Esophagus squamous epithelium (tissue), 5 donors: Measurements from ENCODE around the gene SUOX. TPM values are rescaled to one million over a fixed set of nuclear protein-coding genes. Genes with fewer than 3 reads are reported as not detected.

ENCODE experiments used
- DNase-seq: peaks from one replicate; lab custom pipeline; 2025; lab: John Stamatoyannopoulos, UW
- H3K27ac ChIP-seq, 4 donors: fragments of 200-600 bp; sonication (generic); one replicate each; pipeline ENCODE4 v1.5.1; 2016 to 2019; ENCODE audit warnings: mild to moderate bottlenecking in 1 of 4
- H3K27me3 ChIP-seq, 4 donors: fragments of 200-600 bp; sonication (generic); 1 replicate in 3 of 4; 2 replicates in 1 of 4; pipeline versions ENCODE4 v1.5.1 to v1.6.0; 2017 to 2021; ENCODE audit warnings: antibody characterized with exemption in 1 of 4
- H3K36me3 ChIP-seq, 3 donors: fragments of 200-600 bp; sonication (generic); one replicate each; pipeline ENCODE4 v1.5.1; 2016 to 2019
- H3K4me1 ChIP-seq, 3 donors: fragments of 200-600 bp; sonication (generic); one replicate each; pipeline ENCODE4 v1.5.1; 2017 to 2019
- H3K4me3 ChIP-seq, 4 donors: fragments of 200-600 bp; sonication (generic); 1 replicate in 3 of 4; 2 replicates in 1 of 4; pipeline ENCODE4 v1.5.1; 2016 to 2019; ENCODE audit warnings: mild to moderate bottlenecking in 2 of 4, moderate library complexity in 1 of 4
- H3K9me3 ChIP-seq, 3 donors: fragments of 200-600 bp; sonication (generic); one replicate each; pipeline ENCODE4 v1.5.1; 2016 to 2019
- CTCF ChIP-seq, 6 experiments: fragments of 450-650 bp in 4 of 6; fragments of 200-600 bp in 2 of 6; sonication (generic) in 2 of 6; IDR thresholded peaks; one replicate each; pipeline ENCODE4 v1.5.1; 2016 to 2019; ENCODE audit warnings: antibody characterized with exemption in 6 of 6, mild to moderate bottlenecking in 4 of 6, moderate library complexity in 4 of 6
- POLR2A ChIP-seq, 4 donors: fragments of 450-650 bp; IDR thresholded peaks; one replicate each; pipeline ENCODE4 v1.6.1; 2017; ENCODE audit warnings: antibody characterized with exemption in 4 of 4, mild to moderate bottlenecking in 4 of 4, moderate library complexity in 3 of 4
- WGBS, 2 donors: methylation state at CpG; one replicate each; pipeline ENCODE4 v1.1.5; 2018; 5-methylcytosine and 5-hydroxymethylcytosine counted together
- intact Hi-C: fragments of 100-400 bp; cut with DNase I; formaldehyde crosslinking; loops from one replicate; pipeline ENCODE4 v1.15.0; 2022
- total RNA-seq, 4 donors: library from RNA; depleted of rRNA; stranded (reverse); fragments of >200 nt; gene quantifications; one replicate each; pipeline ENCODE4 v1.1.0, GENCODE V29; 2016
- donor health status: DM: yes; HTN: yes; CAD: no.

SUOX gene
- total RNA-seq, 4 donors from 2014 or later: 16.0 to 30.0 (median 18.5) TPM

- intact Hi-C loops: no loop called here
- no peak for DNase-seq
- whole genome bisulfite sequencing, 2 donors: 78 to 79% methylated on average over 6 of the region's 6 CpGs
- no peaks in the 10 kb centered on the region for H3K27me3 ChIP-seq
- no peaks in the 10 kb centered on the region for H3K9me3 ChIP-seq
- H3K4me1 ChIP-seq: peaks cover 0 to 23% (median 13%) of the 10 kb centered on the region in 3 donors
- H3K27ac ChIP-seq: peak overlapping the region; percentile 41 to 82 (median 62)
- TF ChIP-seq POLR2A (IDR thresholded peaks at IDR 0.05) (no peak), CTCF (IDR thresholded peaks at IDR 0.05) (peak; percentile 42 to 71 (median 64))
- H3K4me3 ChIP-seq: no peak overlapping the region
- H3K36me3 ChIP-seq: peaks cover 0 to 67% (median 2%) of the 10 kb centered on the region in 3 donors
These were observed 32.7 kb downstream of the SUOX start for GRCh38 chr12:56029666-56030293.

GRCh38 chr12:56031987-56032386 is 34.9 kb downstream of the SUOX start:
- H3K36me3 ChIP-seq: peaks cover 0 to 73% (median 5%) of the 10 kb centered on the region in 3 donors
- no peak overlapping the region for H3K27ac ChIP-seq
- WGBS, 2 donors: 80 to 100% methylated on average over 1 of the region's 1 CpG
- no peaks in the 10 kb centered on the region for H3K27me3 ChIP-seq
- no peak for TF ChIP-seq CTCF (IDR thresholded peaks at IDR 0.05)
- no peak for TF ChIP-seq POLR2A (IDR thresholded peaks at IDR 0.05)
- DNase-seq: no peak
- H3K9me3 ChIP-seq: no peaks in the 10 kb centered on the region
- intact Hi-C loops: no loop called here
- H3K4me1 ChIP-seq: peaks cover 0 to 23% (median 13%) of the 10 kb centered on the region in 3 donors
- no peak overlapping the region for H3K4me3 ChIP-seq

- Histone ChIP-seq H3K4me3 (no peak overlapping the region), H3K27ac (no peak overlapping the region), H3K27me3 (no peaks in the 10 kb centered on the region), H3K4me1 (peaks cover 0 to 3% (median 2%) of the 10 kb centered on the region in 3 donors), H3K9me3 (no peaks in the 10 kb centered on the region), H3K36me3 (peaks cover 0 to 68% (median 5%) of the 10 kb centered on the region in 3 donors)
- no peak for DNase-seq
- WGBS, 2 donors: 77 to 83% methylated on average over 10 to 13 of the region's 21 CpGs
- TF ChIP-seq POLR2A (IDR thresholded peaks at IDR 0.05) (no peak), CTCF (IDR thresholded peaks at IDR 0.05) (no peak)
- intact Hi-C loops: loop anchor here (5.0 kb wide), 1 partner anchor 42 kb away; no protein-coding TSS in a partner anchor
These were observed 37.7 kb downstream of the SUOX start for GRCh38 chr12:56034586-56035332.

GRCh38 chr12:56037161-56037560 is 40.1 kb downstream of the SUOX start:
- DNase-seq: no peak
- no peak for TF ChIP-seq CTCF (IDR thresholded peaks at IDR 0.05)
- H3K4me3 ChIP-seq: no peak overlapping the region
- H3K9me3 ChIP-seq: no peaks in the 10 kb centered on the region
- WGBS, 2 donors: 55 to 71% methylated on average over 2 of the region's 2 CpGs
- H3K4me1 ChIP-seq: peaks cover 4 to 9% (median 6%) of the 10 kb centered on the region in 3 donors
- intact Hi-C loops: loop anchor here (5.0 kb wide), 1 partner anchor 45 kb away; no protein-coding TSS in a partner anchor
- H3K36me3 ChIP-seq: peaks cover 0 to 55% (median 5%) of the 10 kb centered on the region in 3 donors
- H3K27ac ChIP-seq: no peak overlapping the region
- no peaks in the 10 kb centered on the region for H3K27me3 ChIP-seq
